Measurements from ENCODE around the gene RBM12.

The RBM12 gene

DNA sequence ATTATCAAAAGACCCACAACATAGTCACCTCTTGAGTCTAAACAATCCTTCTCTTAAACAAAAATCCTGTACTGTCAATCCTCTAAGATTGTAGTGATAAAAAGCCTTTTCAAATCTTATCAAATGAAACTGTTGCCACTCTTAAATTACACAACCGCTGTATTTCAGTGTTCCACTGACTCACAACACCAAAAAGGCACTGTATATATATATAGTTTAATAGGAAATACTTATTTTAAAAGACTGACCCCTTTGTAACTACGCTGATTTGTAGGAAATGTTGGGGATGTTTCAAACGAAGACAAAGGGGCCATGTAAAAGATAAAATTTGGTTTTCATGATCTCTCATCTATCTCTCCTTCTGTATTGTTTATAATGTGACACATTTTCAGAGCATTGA is 14.1 kb downstream of the RBM12 start:
- no peaks in the 10 kb centered on the region for H3K9me3 ChIP-seq (ENCODE audit: control insufficient read depth, low read length)
- peaks cover 35% of the 10 kb centered on the region for H3K36me3 ChIP-seq (ENCODE audit: control insufficient read depth, insufficient read depth, low read length, severe bottlenecking)
- H3K27me3 ChIP-seq (replicated peaks; ENCODE audit: control insufficient read depth, insufficient read depth, low read length) = no peaks in the 10 kb centered on the region
- H3K4me1 ChIP-seq (ENCODE audit: control insufficient read depth, insufficient read depth, low read length) = peaks cover 10% of the 10 kb centered on the region
- no peak overlapping the region for H3K9ac ChIP-seq (ENCODE audit: low read length)
- no peak overlapping the region for H3K4me3 ChIP-seq (ENCODE audit: low read length)
- no peak for DNase-seq (ENCODE audit: low read depth)

DNA sequence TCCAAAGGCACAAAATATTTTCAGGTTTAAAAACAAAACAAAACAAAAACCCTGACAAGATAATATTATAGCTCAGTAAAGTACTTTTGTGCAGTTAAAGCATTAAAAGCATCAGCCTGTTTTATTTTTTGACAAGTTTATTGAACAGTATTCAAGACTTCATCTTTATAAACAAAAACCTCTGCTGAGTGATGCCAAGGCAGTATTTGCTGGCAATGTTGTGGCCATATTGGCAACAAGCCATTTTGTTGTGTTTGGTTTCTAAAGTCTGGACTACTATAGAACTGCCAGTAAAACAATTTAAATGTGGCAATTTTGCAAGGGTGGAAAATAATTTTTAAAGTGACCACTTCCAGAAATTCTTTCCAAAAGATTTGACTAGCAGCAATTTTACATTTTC is 15.9 kb downstream of the RBM12 start:
- no peaks in the 10 kb centered on the region for H3K27me3 ChIP-seq (replicated peaks; ENCODE audit: control insufficient read depth, insufficient read depth, low read length)
- H3K36me3 ChIP-seq (ENCODE audit: control insufficient read depth, insufficient read depth, low read length, severe bottlenecking) = peaks cover 20% of the 10 kb centered on the region
- DNase-seq (ENCODE audit: low read depth) = peak; percentile 56
- H3K4me1 ChIP-seq (ENCODE audit: control insufficient read depth, insufficient read depth, low read length) = peaks cover 10% of the 10 kb centered on the region
- H3K4me3 ChIP-seq (ENCODE audit: low read length) = no peak overlapping the region
- H3K9me3 ChIP-seq (ENCODE audit: control insufficient read depth, low read length) = no peaks in the 10 kb centered on the region
- H3K9ac ChIP-seq (ENCODE audit: low read length) = no peak overlapping the region

DNA sequence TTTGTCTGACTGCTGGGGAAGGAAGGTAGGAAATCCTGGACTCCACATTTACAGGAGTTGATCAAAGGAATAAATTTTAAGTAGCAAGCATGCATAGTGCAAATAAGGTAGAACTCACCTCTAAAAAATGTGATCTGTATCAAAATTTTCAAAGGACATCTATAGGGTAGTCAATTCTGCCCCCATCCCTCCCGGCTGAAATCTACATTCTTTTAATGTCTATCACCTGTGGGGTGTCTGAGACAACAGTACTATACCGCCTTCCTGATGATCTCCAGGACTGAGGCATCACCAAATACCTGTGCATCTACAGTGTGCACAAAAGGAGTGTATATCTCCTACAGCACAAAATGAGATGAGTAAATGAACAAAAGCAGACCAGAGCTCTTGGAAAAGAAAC is 19.9 kb downstream of the RBM12 start:
- peaks cover 10% of the 10 kb centered on the region for H3K4me1 ChIP-seq (ENCODE audit: control insufficient read depth, insufficient read depth, low read length)
- no peaks in the 10 kb centered on the region for H3K36me3 ChIP-seq (ENCODE audit: control insufficient read depth, insufficient read depth, low read length, severe bottlenecking)
- H3K9ac ChIP-seq (ENCODE audit: low read length) = no peak overlapping the region
- H3K27me3 ChIP-seq (replicated peaks; ENCODE audit: control insufficient read depth, insufficient read depth, low read length) = no peaks in the 10 kb centered on the region
- DNase-seq (ENCODE audit: low read depth) = no peak
- no peak overlapping the region for H3K4me3 ChIP-seq (ENCODE audit: low read length)
- H3K9me3 ChIP-seq (ENCODE audit: control insufficient read depth, low read length) = no peaks in the 10 kb centered on the region

DNA sequence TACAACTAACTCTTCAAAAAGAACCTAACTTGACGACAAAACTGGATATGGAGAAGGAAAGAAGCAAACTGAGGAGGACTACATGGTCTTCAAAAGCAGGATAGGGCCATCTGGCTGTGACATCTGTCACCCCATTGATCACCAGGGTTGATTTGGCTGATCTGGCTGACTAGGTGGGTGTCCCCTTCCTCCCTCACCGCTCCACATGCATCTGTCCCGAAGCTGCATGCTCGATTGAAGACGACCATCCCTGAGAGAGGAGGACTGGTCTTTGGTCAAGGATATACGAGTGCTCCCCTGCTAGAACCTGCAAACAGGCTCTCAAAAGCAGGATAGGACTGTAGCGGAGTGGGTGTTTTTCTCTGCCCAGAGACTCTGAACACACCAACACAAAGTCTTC is 21.7 kb downstream of the RBM12 start:
- DNase-seq (ENCODE audit: low read depth) = no peak
- peaks cover 8% of the 10 kb centered on the region for H3K4me1 ChIP-seq (ENCODE audit: control insufficient read depth, insufficient read depth, low read length)

DNA sequence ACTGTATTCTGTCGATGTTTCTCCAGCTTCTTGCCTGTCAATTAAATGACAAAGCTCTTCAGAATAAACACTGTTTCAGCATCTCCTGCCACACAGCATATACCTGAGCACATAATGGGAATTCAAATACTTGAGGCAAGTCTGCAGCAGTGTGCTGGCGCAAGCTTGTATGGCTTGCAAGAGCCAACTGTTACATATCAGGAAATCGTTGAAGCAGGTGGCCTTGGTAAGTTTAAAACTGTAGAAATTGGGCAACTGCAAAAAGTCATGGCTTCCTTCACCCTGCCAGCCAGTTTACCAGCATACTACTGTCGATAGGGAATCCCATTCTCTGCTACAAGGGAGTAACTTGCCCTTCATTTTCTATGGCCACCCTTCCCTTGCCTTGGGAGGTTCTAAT is 23.0 kb downstream of the RBM12 start:
- Histone ChIP-seq H3K27me3 (replicated peaks; ENCODE audit: control insufficient read depth, insufficient read depth, low read length) (no peaks in the 10 kb centered on the region), H3K36me3 (ENCODE audit: control insufficient read depth, insufficient read depth, low read length, severe bottlenecking) (no peaks in the 10 kb centered on the region), H3K4me3 (ENCODE audit: low read length) (no peak overlapping the region), H3K9ac (ENCODE audit: low read length) (no peak overlapping the region), H3K4me1 (ENCODE audit: control insufficient read depth, insufficient read depth, low read length) (peaks cover 8% of the 10 kb centered on the region), H3K9me3 (ENCODE audit: control insufficient read depth, low read length) (no peaks in the 10 kb centered on the region)
- DNase-seq (ENCODE audit: low read depth) = no peak

More for the DNA sequence above, 21.7 kb downstream of the RBM12 start:
- H3K36me3 ChIP-seq (ENCODE audit: control insufficient read depth, insufficient read depth, low read length, severe bottlenecking) = no peaks in the 10 kb centered on the region
- H3K4me3 ChIP-seq (ENCODE audit: low read length) = no peak overlapping the region
- no peaks in the 10 kb centered on the region for H3K27me3 ChIP-seq (replicated peaks; ENCODE audit: control insufficient read depth, insufficient read depth, low read length)
- no peaks in the 10 kb centered on the region for H3K9me3 ChIP-seq (ENCODE audit: control insufficient read depth, low read length)
- H3K9ac ChIP-seq (ENCODE audit: low read length) = no peak overlapping the region

DNA sequence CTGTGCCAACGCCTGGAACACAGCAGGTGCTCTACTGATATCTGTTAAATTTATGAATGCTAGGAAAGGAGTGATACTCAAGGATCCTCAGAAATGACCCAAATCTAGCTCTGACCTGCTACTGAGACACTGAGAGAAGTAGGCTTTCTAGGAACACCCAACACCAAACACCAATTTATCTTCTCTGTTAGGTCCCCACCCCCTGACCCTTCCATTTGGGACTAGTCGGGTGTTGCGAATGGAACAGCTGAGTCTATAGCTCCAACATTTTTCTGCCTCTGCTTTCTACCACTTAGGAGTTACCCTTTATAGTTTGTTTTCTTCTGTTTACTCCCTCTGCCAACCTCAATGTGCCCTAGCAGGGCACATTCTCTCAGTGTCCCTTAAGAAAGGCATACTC is 24.0 kb downstream of the RBM12 start:
- DNase-seq (ENCODE audit: low read depth) = no peak
- Histone ChIP-seq H3K9ac (ENCODE audit: low read length) (no peak overlapping the region), H3K36me3 (ENCODE audit: control insufficient read depth, insufficient read depth, low read length, severe bottlenecking) (no peaks in the 10 kb centered on the region), H3K9me3 (ENCODE audit: control insufficient read depth, low read length) (no peaks in the 10 kb centered on the region), H3K27me3 (replicated peaks; ENCODE audit: control insufficient read depth, insufficient read depth, low read length) (no peaks in the 10 kb centered on the region), H3K4me1 (ENCODE audit: control insufficient read depth, insufficient read depth, low read length) (peaks cover 16% of the 10 kb centered on the region), H3K4me3 (ENCODE audit: low read length) (no peak overlapping the region)

DNA sequence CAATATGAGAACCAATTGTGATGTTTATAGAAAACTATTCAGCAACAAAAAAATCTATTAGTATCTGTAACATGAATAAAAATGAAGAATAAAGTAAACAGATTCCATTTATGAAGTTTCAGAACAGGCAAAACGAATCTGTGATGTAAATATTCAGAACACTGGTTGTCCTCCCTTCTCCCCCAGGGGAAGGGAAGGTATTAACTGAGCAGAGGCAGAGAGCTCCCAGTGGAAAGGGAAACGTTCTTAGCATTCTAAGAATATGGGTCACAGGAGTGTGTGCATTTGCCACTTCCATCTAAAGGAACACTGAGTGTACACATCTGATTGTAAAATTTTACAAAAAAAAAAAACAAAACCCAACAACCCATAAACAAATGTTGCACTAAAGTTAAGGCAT is 25.9 kb downstream of the RBM12 start:
- no peak for DNase-seq (ENCODE audit: low read depth)
- H3K9me3 ChIP-seq (ENCODE audit: control insufficient read depth, low read length) = no peaks in the 10 kb centered on the region
- no peaks in the 10 kb centered on the region for H3K36me3 ChIP-seq (ENCODE audit: control insufficient read depth, insufficient read depth, low read length, severe bottlenecking)
- peaks cover 21% of the 10 kb centered on the region for H3K4me1 ChIP-seq (ENCODE audit: control insufficient read depth, insufficient read depth, low read length)
- no peak overlapping the region for H3K9ac ChIP-seq (ENCODE audit: low read length)
- no peaks in the 10 kb centered on the region for H3K27me3 ChIP-seq (replicated peaks; ENCODE audit: control insufficient read depth, insufficient read depth, low read length)
- no peak overlapping the region for H3K4me3 ChIP-seq (ENCODE audit: low read length)

DNA sequence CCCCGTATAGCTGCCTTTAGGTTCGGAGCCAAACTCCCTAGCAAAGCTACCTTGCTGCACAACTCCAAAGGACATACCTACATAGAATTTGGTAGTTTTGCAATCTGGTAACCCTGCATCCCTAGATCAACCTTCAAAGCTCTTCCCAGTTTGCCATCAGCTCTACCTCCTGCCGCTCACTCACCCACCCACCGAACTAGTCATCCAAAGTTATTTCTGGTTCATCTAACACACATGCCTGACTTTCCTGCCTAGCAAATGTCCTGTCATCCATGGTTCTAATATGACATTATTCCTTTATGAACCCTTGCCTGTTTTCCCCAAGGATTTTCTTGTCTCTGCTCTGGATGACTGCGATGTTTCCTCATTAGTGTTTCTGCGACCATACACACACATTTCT is 27.4 kb downstream of the RBM12 start:
- H3K9ac ChIP-seq (ENCODE audit: low read length) = no peak overlapping the region
- H3K36me3 ChIP-seq (ENCODE audit: control insufficient read depth, insufficient read depth, low read length, severe bottlenecking) = peaks cover 4% of the 10 kb centered on the region
- H3K9me3 ChIP-seq (ENCODE audit: control insufficient read depth, low read length) = no peaks in the 10 kb centered on the region
- peaks cover 21% of the 10 kb centered on the region for H3K4me1 ChIP-seq (ENCODE audit: control insufficient read depth, insufficient read depth, low read length)
- no peak for DNase-seq (ENCODE audit: low read depth)
- no peak overlapping the region for H3K4me3 ChIP-seq (ENCODE audit: low read length)
- no peaks in the 10 kb centered on the region for H3K27me3 ChIP-seq (replicated peaks; ENCODE audit: control insufficient read depth, insufficient read depth, low read length)

DNA sequence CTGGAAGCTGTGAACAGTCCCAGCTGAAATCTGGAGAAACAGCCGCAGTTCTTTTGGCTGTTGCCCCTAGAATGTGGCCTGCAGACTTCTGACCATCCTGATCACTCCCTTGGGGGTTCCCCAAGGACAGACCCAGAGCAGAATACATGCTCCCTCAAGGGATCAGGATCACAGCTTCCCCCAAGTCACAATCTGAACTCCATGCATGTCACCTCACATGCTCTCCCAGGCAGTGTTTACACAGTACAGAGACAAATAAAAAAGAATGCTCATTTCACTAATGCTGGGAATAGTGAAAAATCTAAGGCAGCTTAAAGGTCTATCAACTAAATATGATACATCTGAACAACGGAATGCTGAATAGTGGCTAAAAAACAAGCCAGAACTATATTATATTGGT is 28.6 kb downstream of the RBM12 start:
- Histone ChIP-seq H3K4me1 (ENCODE audit: control insufficient read depth, insufficient read depth, low read length) (peaks cover 21% of the 10 kb centered on the region), H3K27me3 (replicated peaks; ENCODE audit: control insufficient read depth, insufficient read depth, low read length) (no peaks in the 10 kb centered on the region), H3K4me3 (ENCODE audit: low read length) (no peak overlapping the region), H3K9ac (ENCODE audit: low read length) (no peak overlapping the region), H3K36me3 (ENCODE audit: control insufficient read depth, insufficient read depth, low read length, severe bottlenecking) (peaks cover 15% of the 10 kb centered on the region), H3K9me3 (ENCODE audit: control insufficient read depth, low read length) (no peaks in the 10 kb centered on the region)
- DNase-seq (ENCODE audit: low read depth) = no peak

DNA sequence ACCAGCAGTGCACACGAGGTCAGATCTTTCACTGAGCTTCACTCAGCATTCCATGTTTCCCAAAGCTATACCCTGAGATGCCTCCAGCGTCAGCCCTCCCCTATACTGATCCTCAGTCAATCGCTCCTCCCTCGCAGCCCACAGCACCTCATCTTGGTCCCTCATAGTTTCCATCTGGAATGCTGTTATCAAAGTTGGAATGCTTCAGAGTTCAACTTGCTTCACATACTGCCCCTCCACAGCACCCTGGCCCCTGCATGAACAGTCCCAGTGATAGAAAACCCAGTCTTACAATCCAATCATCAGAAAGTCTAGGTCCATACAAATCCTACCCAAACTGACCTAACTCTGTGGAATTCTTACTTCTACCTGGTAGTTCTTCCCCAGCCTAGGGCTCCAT is 29.0 kb downstream of the RBM12 start:
- no peaks in the 10 kb centered on the region for H3K9me3 ChIP-seq (ENCODE audit: control insufficient read depth, low read length)

DNA sequence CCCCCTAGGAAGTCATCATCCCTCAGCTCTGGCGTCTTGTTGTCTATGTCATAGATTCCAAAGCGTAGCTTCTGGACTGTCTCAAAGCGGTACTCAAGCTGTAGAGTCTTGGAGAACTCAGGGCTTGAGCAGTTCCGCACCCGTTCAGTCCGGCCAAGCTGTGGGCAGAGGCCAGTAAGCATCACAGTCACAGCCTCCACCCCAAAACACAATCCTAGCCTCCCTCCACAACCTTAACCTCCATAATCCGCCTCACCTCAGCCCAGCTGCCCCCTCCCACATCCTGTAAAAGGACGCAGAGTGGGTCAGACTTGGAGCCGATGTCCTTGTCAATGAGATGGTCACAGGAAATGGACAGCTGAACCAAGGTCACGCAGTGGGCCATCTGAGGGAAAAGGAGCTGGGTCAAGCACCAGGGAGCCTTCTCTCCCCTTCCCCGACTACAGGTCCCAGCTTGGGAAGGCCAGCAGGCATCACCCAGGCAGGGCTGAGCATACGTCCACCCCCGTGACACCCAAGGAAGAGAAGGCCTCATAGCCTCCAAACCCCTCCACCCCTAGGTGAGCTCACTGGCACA is 32.1 kb downstream of the RBM12 start:
- peaks cover 40% of the 10 kb centered on the region for H3K36me3 ChIP-seq (ENCODE audit: control insufficient read depth, insufficient read depth, low read length, severe bottlenecking)
- DNase-seq (ENCODE audit: low read depth) = no peak

More for the DNA sequence above, 29.0 kb downstream of the RBM12 start:
- Histone ChIP-seq H3K9ac (ENCODE audit: low read length) (no peak overlapping the region), H3K4me1 (ENCODE audit: control insufficient read depth, insufficient read depth, low read length) (peaks cover 21% of the 10 kb centered on the region), H3K4me3 (ENCODE audit: low read length) (no peak overlapping the region), H3K36me3 (ENCODE audit: control insufficient read depth, insufficient read depth, low read length, severe bottlenecking) (peaks cover 20% of the 10 kb centered on the region), H3K27me3 (replicated peaks; ENCODE audit: control insufficient read depth, insufficient read depth, low read length) (no peaks in the 10 kb centered on the region)
- DNase-seq (ENCODE audit: low read depth) = no peak

DNA sequence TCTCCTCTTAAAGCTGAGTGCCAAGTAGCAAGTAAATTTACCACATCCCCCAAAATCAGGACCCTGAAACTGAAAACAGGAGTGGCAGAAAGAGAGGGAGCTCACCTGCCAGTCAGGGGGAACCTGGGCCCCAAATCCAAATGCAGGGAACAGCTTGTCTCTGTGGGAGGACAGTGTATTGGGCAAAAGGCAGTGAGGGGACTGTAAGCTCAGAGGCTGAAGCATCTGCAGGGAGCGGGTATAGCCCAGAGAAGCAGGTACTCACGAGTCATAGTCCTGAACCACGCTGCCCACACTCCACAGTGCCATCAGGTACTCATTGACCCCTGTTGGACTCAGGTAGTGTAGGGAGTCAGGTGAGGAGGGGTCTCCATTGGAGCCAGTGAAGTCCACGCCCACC is 34.1 kb downstream of the RBM12 start:
- Histone ChIP-seq H3K4me3 (ENCODE audit: low read length) (no peak overlapping the region), H3K9me3 (ENCODE audit: control insufficient read depth, low read length) (no peaks in the 10 kb centered on the region), H3K4me1 (ENCODE audit: control insufficient read depth, insufficient read depth, low read length) (peaks cover 7% of the 10 kb centered on the region), H3K9ac (ENCODE audit: low read length) (no peak overlapping the region), H3K36me3 (ENCODE audit: control insufficient read depth, insufficient read depth, low read length, severe bottlenecking) (peaks cover 58% of the 10 kb centered on the region), H3K27me3 (replicated peaks; ENCODE audit: control insufficient read depth, insufficient read depth, low read length) (no peaks in the 10 kb centered on the region)
- DNase-seq (ENCODE audit: low read depth) = no peak

More for the DNA sequence above, 32.1 kb downstream of the RBM12 start:
- peaks cover 16% of the 10 kb centered on the region for H3K4me1 ChIP-seq (ENCODE audit: control insufficient read depth, insufficient read depth, low read length)
- no peak overlapping the region for H3K9ac ChIP-seq (ENCODE audit: low read length)
- no peak overlapping the region for H3K4me3 ChIP-seq (ENCODE audit: low read length)
- no peaks in the 10 kb centered on the region for H3K9me3 ChIP-seq (ENCODE audit: control insufficient read depth, low read length)
- H3K27me3 ChIP-seq (replicated peaks; ENCODE audit: control insufficient read depth, insufficient read depth, low read length) = no peaks in the 10 kb centered on the region
